Measurements from ENCODE around the gene LRMDA.

The LRMDA gene

DNA sequence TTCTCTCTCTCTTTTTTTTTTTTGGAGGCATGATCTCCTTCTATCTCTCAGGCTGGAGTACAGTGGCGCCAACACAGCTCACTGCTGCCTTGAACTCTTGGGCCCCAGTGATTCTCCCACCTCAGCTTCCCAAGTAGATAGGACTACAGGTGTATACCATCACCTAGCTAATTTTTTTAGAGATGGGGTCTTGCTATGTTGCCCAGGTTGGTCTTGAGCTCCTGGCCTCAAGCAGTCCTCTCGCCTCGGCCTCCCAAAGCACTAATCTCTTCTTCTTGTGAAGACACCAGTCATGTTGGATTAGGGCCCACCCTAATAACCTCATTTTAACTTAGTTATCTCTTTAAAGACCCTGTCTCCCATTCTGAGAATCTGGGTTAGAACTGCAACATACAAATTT is 45.6 kb downstream of the LRMDA start:
- no peak for ATAC-seq

DNA sequence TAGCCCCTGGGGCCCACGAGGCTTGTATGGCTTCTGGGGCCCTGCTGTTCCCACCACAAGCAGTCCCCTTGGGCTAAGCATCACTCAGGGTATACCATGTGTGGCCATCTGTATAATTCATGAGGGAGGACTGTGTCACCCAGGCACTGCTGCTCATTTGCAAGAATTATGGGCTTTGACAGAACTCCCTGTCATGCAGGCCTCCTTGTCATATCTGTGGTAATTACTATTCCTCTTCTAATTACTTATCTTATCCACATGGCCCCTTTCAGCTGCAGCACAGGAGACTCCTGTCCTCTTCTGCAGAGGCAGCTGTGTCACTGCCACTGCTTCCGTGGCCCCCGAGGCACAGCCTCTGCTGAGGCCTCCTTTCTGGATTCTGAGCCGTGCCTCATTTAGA is 46.3 kb downstream of the LRMDA start:
- no peak for ATAC-seq

DNA sequence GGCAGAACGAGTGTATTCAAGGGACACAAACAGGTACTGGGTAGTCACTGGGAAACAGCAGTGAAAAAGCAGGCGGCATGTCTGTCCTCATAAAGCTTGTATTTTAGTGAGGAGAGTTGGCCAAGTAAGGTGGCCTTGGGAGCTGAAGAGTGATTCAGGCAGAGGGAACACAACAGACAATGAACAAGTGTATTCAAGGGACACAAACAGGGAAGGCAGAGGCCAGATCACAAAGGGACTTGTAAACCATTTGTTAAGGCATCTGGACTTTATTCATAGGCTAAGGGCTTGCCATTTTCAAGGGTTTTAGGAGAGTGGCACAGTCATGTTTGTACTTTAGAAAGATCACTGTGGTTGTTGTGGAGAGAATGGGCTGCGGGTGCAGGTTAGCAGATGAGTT is 49.0 kb downstream of the LRMDA start:
- ATAC-seq, result no peak

DNA sequence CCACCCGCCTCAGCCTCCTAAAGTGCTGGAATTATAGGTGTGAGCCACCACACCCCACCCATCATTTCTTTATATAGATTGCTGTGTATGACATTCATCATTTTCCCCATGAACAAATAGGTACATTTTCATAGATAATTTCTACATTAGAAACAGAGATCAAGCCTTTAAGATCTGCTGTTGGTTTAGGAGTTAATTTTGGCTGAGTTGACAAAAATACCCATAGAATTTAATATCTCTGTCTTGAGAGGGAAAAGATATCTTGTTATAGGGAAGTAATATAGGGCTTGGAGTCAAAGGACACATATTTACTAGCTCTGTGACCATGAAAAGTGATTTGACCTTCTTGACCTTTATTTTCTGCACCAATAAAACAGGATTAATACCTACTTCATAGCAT is 51.8 kb downstream of the LRMDA start:
- no peak for ATAC-seq

DNA sequence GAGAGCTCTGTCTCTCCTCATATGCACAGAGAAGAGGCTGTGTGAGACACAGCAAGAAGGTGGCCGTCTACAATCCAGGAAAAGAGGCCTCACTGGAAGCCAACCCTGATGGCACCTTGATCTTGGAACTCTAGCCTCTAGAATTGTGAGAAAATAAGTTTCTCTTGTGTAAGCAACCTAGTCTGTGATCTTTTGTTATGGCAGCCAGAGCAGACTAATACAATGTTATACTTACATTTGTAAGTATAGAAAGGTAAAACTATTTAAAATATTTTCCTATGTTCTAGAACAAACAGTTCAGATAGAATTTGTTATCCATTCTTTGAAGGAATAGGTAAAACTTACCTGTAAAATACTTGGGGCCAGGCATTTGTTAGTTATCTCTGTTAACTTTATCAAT is 53.3 kb downstream of the LRMDA start:
- no peak for ATAC-seq

GRCh38 chr10:75486591-75486990 is 55.2 kb downstream of the LRMDA start:
- ATAC-seq, result no peak

DNA sequence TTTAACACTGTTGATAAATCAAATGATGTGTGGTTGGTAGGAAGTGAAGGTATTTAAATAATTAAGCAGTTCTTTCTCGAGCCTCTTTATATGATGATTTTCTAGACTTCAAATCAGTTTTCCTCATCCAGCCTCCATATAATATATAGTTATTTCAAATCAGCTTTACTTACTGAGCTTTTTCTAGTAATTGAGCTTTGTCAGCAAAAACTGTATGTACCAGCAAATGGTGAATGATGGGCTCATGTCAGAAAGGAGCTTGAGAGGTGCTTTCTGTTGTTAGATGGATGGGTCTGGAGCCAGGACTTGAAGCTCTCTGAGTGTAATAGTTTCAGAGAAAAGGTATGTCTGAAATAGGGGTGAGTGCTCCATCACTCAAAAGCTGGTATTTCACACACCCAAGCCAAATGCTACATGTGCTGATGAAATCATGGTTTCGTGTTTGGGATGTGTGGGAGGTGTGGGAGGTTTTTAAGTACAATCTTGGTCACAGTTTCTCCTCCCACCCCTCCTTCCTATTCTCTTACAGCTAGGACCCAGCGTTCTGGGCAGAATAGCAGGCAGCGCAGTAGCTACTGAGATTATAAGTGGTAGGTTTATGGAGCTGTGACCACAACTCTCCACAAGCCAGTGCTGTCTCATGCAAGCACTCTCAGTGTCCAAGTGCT is 55.8 kb downstream of the LRMDA start:
- ATAC-seq, result no peak

DNA sequence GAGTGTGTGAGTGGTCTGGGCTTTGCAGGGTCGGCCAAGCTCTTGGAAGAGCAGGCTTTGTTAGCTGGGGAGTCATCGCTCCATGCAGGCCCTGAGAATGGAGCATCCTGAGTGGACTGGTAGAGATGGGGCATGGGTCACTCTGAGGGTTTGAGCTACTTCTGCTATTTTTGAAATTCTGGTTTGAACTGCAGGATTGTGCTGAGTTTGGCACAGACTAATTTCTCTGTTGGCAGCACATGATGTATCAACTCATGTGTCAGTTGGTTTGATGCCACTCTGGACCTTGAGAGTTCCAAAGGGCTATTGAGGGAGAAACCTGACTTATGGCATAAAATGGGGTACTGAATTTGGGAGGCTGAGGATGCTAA is 56.3 kb downstream of the LRMDA start:
- ATAC-seq, result no peak

DNA sequence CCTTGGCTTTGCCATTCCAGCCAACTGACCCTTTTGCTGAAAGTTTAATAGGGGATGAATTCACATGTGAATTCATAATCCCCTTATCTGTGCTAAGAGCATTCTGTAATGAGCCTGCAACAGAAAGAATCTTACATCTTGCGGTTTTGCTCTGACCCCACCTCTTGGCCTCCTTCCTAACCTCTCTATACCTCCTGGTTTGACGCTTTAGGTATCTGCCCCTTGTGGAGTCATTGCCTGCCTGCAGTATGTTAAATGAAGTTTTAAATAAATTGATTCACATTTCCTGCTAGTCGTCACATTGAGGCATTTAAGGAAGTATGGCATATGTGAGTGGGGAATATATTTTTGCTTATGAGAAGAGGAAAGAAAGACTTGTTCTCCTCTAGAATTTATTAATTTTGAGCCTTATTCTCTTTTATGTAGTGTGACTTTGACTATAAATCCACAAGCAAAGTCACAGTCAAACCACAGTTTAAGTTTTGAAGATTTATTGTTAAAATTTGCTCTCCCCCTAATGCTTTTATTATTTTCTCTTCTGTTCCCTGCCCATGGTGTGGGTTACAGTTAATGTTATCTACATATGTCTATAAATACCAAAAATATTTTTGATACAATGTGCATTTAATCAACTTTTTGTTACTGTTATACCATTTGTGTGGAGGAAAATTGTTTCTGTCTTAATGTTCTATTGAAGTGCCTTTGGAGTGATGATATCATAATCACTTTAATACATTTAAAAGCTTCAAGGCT is 60.9 kb downstream of the LRMDA start:
- ATAC-seq, result no peak

GRCh38 chr10:75493464-75493863 is 62.0 kb downstream of the LRMDA start:
- ATAC-seq, result no peak

- no peak for ATAC-seq
Measured at GRCh38 chr10:75495434-75496190, 64.2 kb downstream of the LRMDA start.

DNA sequence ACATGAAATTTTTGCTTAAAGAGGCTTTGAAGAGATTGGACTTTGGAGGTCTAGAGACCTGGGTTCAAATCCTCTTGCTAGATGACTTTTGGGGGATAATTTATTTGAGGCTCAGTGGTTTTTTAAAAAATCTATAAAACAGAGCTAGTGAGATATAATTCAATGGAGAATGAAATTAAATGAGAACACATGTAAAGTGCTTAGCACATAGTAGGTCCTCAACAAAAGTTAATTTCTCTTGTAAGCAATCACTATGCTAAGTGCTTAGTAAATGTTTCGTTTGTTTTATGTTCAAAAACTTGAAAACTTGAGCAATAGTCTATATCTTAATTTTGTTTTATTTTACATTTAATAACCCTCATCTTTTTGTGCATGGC is 64.8 kb downstream of the LRMDA start:
- ATAC-seq, result no peak

- ATAC-seq, result no peak
Measured at GRCh38 chr10:75497997-75498883, 66.8 kb downstream of the LRMDA start.

GRCh38 chr10:75498884-75499350 is 67.5 kb downstream of the LRMDA start:
- no peak for ATAC-seq

DNA sequence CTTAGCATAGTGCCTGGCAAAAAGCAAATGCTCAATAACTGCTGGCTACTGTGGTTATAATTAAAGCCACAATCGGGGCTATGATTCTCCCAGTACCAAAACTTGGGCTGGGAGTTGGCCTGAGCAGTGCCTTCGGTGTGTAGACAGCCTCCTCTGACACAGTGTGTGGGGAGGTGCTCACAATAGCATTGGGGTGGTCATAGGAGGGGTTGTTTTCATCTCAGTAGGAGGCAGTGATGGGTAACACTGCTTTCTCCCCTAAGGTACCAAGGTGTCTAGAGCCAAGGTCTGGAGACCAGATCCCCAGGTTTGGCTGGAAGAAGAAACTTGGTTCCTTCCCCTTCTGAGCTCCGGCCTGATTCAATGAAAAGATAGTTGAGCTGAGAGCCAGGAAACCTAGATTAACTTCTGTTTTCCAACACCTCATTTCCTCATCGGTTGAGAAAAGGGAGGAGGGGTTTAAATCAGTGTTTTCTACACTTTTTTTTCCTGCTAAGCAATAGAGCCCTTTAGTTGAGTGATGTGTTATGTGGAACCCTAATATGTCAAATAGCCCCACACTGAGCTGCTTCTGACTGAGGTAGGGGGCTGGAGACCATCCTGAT is 68.2 kb downstream of the LRMDA start:
- no peak for ATAC-seq

GRCh38 chr10:75502389-75502788 is 71.0 kb downstream of the LRMDA start:
- no peak for ATAC-seq

GRCh38 chr10:75502838-75503237 is 71.4 kb downstream of the LRMDA start:
- ATAC-seq, result no peak

GRCh38 chr10:75505293-75505692 is 73.9 kb downstream of the LRMDA start:
- no peak for ATAC-seq

DNA sequence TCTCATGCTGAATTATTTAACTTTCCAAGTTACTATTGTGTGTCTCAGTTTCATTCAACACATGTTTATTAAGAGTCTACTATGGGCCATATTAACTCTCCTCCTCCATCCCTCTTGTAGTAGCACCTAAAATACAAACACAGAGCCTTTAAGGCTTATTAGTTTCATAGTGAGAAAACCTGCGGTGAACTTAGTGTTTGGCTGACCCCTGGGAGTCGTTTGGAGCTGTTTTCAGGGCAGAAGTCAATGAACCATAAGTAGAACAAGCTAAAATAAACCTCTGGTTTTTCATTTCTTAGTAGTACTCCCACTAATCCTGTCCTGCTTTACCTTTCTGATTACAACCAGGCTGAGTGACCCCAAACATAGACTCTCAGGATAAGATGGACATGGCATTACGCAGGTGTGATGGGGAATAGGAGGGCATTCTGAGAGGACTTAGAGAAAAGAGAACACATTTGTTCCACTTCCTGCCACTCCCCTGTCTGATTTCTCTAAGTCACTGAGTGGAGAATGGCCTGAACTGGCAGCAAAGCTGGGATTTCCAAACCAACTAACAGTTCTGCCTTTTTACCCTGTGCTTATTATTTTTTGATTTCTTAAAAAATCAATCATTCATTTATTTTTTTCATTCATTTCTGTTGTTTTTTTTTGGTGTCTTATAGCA is 74.5 kb downstream of the LRMDA start:
- ATAC-seq, result no peak

GRCh38 chr10:75506930-75507329 is 75.5 kb downstream of the LRMDA start:
- ATAC-seq, result no peak

DNA sequence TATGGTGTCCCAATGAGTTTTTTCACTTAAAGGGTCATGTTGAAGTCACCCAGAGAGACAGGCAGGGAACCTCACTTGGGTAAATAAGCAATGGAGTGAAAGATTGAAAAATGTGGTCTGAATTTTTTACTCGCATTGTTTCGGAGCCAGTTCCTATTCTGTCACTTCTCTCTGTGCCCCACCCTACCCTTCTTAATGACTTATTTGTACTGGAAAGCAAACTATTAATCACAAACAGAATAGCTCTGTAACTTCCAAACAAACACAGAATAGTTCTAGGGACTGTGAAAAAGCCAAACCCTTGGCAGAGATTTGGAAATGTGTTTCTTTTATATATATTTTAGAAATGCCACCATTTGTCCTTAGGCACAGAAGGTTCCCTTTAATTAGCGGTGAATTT is 76.0 kb downstream of the LRMDA start:
- no peak for ATAC-seq
